Endodermal cell (in vitro differentiated cells): ENCODE results near the gene NNMT. TPM values are rescaled to one million over a fixed set of nuclear protein-coding genes. Genes with fewer than 3 reads are reported as not detected.

Experiments used
- DNase-seq: peaks from one replicate; pipeline ENCODE4 v3.0.0-alpha.2; 2017
- H3K27ac ChIP-seq: 2 replicates; pipeline ENCODE4 v1.5.1; 2013; ENCODE audit warnings: mild to moderate bottlenecking, low read depth, low read length, moderate library complexity
- H3K27me3 ChIP-seq: 2 replicates; pipeline ENCODE4 v1.6.1; 2013; ENCODE audit warnings: mild to moderate bottlenecking, low read length, moderate library complexity; ENCODE audit not compliant: insufficient read depth, control insufficient read depth, poor library complexity, severe bottlenecking
- H3K36me3 ChIP-seq: 2 replicates; pipeline ENCODE4 v1.7.0; 2013; ENCODE audit warnings: mild to moderate bottlenecking, low read length, moderate library complexity; ENCODE audit not compliant: control insufficient read depth, insufficient read depth
- H3K4me1 ChIP-seq: one replicate; pipeline ENCODE4 v1.7.0; 2013; ENCODE audit warnings: low read length; ENCODE audit not compliant: control insufficient read depth, insufficient read depth
- H3K4me3 ChIP-seq: 2 replicates; pipeline ENCODE4 v1.5.1; 2013; ENCODE audit warnings: mild to moderate bottlenecking, low read length, moderate library complexity
- H3K9ac ChIP-seq: 2 replicates; pipeline ENCODE4 v1.6.1; 2013; ENCODE audit warnings: mild to moderate bottlenecking, low read length, moderate library complexity; ENCODE audit not compliant: poor library complexity, severe bottlenecking; ENCODE audit errors: extremely low read depth
- H3K9me3 ChIP-seq: 2 replicates; pipeline ENCODE4 v1.6.1; 2013; ENCODE audit warnings: mild to moderate bottlenecking, low read length, moderate library complexity; ENCODE audit not compliant: control insufficient read depth
- H3K27ac Mint-ChIP-seq: 2 replicates; pipeline ENCODE4 v1.8.0; 2020; ENCODE audit warnings: mixed read lengths
- H3K27me3 Mint-ChIP-seq: 2 replicates; pipeline ENCODE4 v1.8.0; 2021; ENCODE audit warnings: mild to moderate bottlenecking, mixed read lengths; ENCODE audit not compliant: insufficient read depth
- H3K36me3 Mint-ChIP-seq: 2 replicates; pipeline ENCODE4 v1.8.0; 2020; ENCODE audit warnings: low read depth, mixed read lengths
- H3K4me1 Mint-ChIP-seq: 2 replicates; pipeline ENCODE4 v1.8.0; 2020; ENCODE audit warnings: mixed read lengths
- H3K4me3 Mint-ChIP-seq: 2 replicates; pipeline ENCODE4 v1.8.0; 2020; ENCODE audit warnings: mild to moderate bottlenecking, moderate library complexity, mixed read lengths
- H3K9me3 Mint-ChIP-seq: 2 replicates; pipeline ENCODE4 v1.8.0; 2020; ENCODE audit warnings: mild to moderate bottlenecking, mixed read lengths
- WGBS, 2 experiments: methylation state at CpG; one replicate each; pipeline versions ENCODE4 v1.1.5 to v1.1.7; 2013; ENCODE audit warnings: missing lambda C conversion rate in 2 of 2, mixed read lengths in 1 of 2; ENCODE audit not compliant: insufficient coverage in 1 of 2, insufficient read length in 1 of 2; 5-methylcytosine and 5-hydroxymethylcytosine counted together
- total RNA-seq, 2 donors: library from RNA; stranded (reverse); fragmentation: NEBNext Ultra II Directional in 1 of 2; extraction: Animal tissue kit (Norgen Biotek cat#: 25700) in 1 of 2; gene quantifications; 2 replicates in 1 of 2; 3 replicates in 1 of 2; pipeline ENCODE4 v1.2.1, GENCODE V29; 2021
- TF ChIP-seq, protein P1 (sequence below): fragments of 200-600 bp; sonication (generic); conservative IDR thresholded peaks from 2 replicates; pipeline ENCODE4 v1.5.0; 2021; ENCODE audit warnings: antibody characterized with exemption, mild to moderate bottlenecking

Gene NNMT
- total RNA-seq, 2 donors from 2014 or later = not detected

DNA sequence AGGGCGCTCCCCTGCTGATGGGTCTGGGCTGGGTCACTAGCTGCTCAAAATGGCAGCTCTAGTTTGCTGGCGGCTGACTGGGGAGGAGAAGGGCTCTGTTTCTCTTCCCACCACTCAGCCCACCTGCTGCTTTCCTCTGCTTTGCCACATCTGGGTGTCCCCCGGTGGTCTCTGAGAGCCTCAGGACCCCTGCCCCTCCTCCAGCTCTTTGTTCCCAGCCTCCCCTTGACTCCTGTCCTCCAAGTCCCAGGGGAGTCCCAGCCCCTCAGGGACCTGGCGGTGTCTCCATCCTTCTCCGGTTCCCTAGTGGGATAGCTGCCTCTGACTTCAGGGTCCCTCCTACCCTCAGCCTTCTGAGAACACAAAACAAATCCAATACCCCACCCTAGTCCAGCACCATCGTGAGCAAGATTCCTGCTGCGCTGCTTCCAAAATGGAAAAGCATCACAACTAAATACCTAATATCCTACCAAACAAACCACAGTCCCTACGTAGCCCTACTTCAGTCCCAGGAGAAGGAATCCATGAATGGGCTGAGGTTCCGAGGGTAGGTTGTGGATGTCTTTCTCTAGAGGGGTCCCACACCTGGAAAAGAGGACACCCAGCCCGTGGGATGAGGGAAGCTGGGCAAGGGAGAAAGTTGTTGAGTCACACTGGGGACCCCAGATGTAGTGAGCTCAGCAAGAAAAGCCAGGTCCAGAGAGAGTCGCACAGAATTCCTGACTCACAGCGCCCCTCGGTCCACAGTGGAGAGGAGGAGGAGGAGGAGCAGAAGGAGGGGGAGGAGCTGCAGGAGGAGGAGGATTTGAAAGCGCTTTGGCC, 45.0 kb upstream of the NNMT start:
- Mint-ChIP-seq H3K27ac (no peak overlapping the region), H3K27me3 (peaks cover 10% of the 10 kb centered on the region), H3K4me1 (peaks cover 9% of the 10 kb centered on the region), H3K9me3 (no peaks in the 10 kb centered on the region), H3K4me3 (no peak overlapping the region), H3K36me3 (no peaks in the 10 kb centered on the region)
- Histone ChIP-seq H3K36me3 (no peaks in the 10 kb centered on the region), H3K27ac (no peak overlapping the region), H3K27me3 (no peaks in the 10 kb centered on the region), H3K4me1 (no peaks in the 10 kb centered on the region), H3K4me3 (no peak overlapping the region), H3K9ac (no peak overlapping the region), H3K9me3 (no peaks in the 10 kb centered on the region)
- DNase-seq = peak; percentile 62
- 82 to 89% methylated on average over 5 to 14 of the region's 14 CpGs for WGBS, 2 experiments
- TF ChIP-seq, protein P1, sequence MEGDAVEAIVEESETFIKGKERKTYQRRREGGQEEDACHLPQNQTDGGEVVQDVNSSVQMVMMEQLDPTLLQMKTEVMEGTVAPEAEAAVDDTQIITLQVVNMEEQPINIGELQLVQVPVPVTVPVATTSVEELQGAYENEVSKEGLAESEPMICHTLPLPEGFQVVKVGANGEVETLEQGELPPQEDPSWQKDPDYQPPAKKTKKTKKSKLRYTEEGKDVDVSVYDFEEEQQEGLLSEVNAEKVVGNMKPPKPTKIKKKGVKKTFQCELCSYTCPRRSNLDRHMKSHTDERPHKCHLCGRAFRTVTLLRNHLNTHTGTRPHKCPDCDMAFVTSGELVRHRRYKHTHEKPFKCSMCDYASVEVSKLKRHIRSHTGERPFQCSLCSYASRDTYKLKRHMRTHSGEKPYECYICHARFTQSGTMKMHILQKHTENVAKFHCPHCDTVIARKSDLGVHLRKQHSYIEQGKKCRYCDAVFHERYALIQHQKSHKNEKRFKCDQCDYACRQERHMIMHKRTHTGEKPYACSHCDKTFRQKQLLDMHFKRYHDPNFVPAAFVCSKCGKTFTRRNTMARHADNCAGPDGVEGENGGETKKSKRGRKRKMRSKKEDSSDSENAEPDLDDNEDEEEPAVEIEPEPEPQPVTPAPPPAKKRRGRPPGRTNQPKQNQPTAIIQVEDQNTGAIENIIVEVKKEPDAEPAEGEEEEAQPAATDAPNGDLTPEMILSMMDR = no peak

DNA sequence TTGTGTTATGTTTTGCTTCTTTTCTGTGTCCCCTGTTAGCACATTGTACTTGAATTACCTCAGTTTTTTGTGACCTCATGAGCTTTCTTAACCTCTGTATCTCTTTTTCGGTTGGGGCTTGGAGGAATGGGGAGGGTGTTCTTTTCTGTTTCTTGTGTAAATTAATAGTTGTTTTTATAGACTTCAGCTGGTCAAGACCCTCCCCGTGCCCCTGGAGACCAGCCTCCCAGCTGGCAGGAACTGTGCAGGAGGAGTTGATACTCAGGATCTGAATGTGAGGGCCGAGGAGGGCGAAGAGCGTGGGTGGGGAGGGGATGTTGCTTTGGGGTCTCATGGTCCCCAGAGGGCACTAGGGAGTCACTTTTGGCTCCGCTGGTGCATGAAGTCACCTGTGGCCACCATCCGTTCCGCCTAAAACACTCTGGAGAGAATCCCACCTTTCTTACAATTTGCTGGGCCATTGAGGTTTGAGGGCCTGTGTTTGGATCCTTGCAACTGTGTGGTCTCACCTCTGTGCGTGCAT, 44.3 kb upstream of the NNMT start:
- Histone ChIP-seq H3K9ac (no peak overlapping the region), H3K27ac (no peak overlapping the region), H3K27me3 (no peaks in the 10 kb centered on the region), H3K9me3 (no peaks in the 10 kb centered on the region), H3K4me3 (no peak overlapping the region), H3K4me1 (no peaks in the 10 kb centered on the region), H3K36me3 (no peaks in the 10 kb centered on the region)
- H3K4me1 Mint-ChIP-seq = peaks cover 9% of the 10 kb centered on the region
- H3K4me3 Mint-ChIP-seq = no peak overlapping the region
- peaks cover 11% of the 10 kb centered on the region for H3K27me3 Mint-ChIP-seq
- no peak overlapping the region for H3K27ac Mint-ChIP-seq
- no peaks in the 10 kb centered on the region for H3K9me3 Mint-ChIP-seq
- no peaks in the 10 kb centered on the region for H3K36me3 Mint-ChIP-seq
- TF ChIP-seq, protein P1 = peak; percentile 64
- WGBS, 2 experiments = 81 to 100% methylated on average over 3 to 9 of the region's 9 CpGs
- peak; percentile 76 for DNase-seq

GRCh38 chr11:114252767-114253166, 43.4 kb upstream of the NNMT start:
- Histone ChIP-seq H3K27ac (no peak overlapping the region), H3K36me3 (no peaks in the 10 kb centered on the region), H3K9ac (no peak overlapping the region), H3K4me1 (no peaks in the 10 kb centered on the region), H3K27me3 (no peaks in the 10 kb centered on the region), H3K4me3 (no peak overlapping the region), H3K9me3 (no peaks in the 10 kb centered on the region)
- 88 to 89% methylated on average over 3 to 5 of the region's 9 CpGs for WGBS, 2 experiments
- DNase-seq = no peak
- no peaks in the 10 kb centered on the region for H3K9me3 Mint-ChIP-seq
- no peak overlapping the region for H3K27ac Mint-ChIP-seq
- TF ChIP-seq, protein P1 = no peak
- H3K27me3 Mint-ChIP-seq = peaks cover 11% of the 10 kb centered on the region
- peaks cover 12% of the 10 kb centered on the region for H3K4me1 Mint-ChIP-seq
- no peak overlapping the region for H3K4me3 Mint-ChIP-seq
- H3K36me3 Mint-ChIP-seq = no peaks in the 10 kb centered on the region
